Right lobe of liver (tissue), 6 donors: ENCODE data around the gene AHNAK2. TPM values are rescaled to one million over a fixed set of nuclear protein-coding genes. Genes with fewer than 3 reads are reported as not detected.

Experiments used
- ATAC-seq, 4 donors: fragments of 200-7000 bp; cut with Tn5 transposase; one replicate each; pipeline ENCODE4 v1.9.1; 2020; ENCODE audit warnings: mild to moderate bottlenecking in 4 of 4, moderate library complexity in 4 of 4
- DNase-seq, 3 donors: peaks; one replicate each; pipeline ENCODE4 v3.0.0-alpha.2; 2020
- H3K27ac ChIP-seq, 3 donors: fragments of 200-600 bp; one replicate each; pipeline ENCODE4 v1.8.0; 2022
- H3K27me3 ChIP-seq, 2 donors: fragments of 200-600 bp; one replicate each; pipeline ENCODE4 v1.8.0; 2022
- H3K36me3 ChIP-seq, 4 donors: fragments of 200-600 bp; sonication (generic) in 1 of 4; one replicate each; pipeline versions ENCODE4 v1.5.1 to v1.8.0; 2017 to 2022; ENCODE audit warnings: control low read depth in 1 of 4
- H3K4me1 ChIP-seq, 4 donors: fragments of 200-600 bp; sonication (generic) in 1 of 4; one replicate each; pipeline versions ENCODE4 v1.5.1 to v1.8.0; 2017 to 2022; ENCODE audit warnings: control low read depth in 1 of 4
- H3K4me3 ChIP-seq, 3 donors: fragments of 200-600 bp; one replicate each; pipeline ENCODE4 v1.8.0; 2022
- H3K9me3 ChIP-seq, 4 donors: fragments of 200-600 bp; sonication (generic) in 1 of 4; one replicate each; pipeline versions ENCODE4 v1.5.1 to v1.8.0; 2017 to 2022; ENCODE audit warnings: control low read depth in 1 of 4
- CTCF ChIP-seq, 4 donors: fragments of 200-600 bp in 3 of 4; fragments of 450-650 bp in 1 of 4; IDR thresholded peaks; one replicate each; pipeline versions ENCODE4 v1.5.1 to v1.8.0; 2016 to 2022; ENCODE audit warnings: antibody characterized with exemption in 4 of 4, mild to moderate bottlenecking in 2 of 4
- POLR2A ChIP-seq: fragments of 450-650 bp; IDR thresholded peaks from one replicate; pipeline ENCODE4 v1.6.1; 2017; ENCODE audit warnings: antibody characterized with exemption, mild to moderate bottlenecking
- WGBS: methylation state at CpG from one replicate; pipeline ENCODE4 v1.1.6; 2018; ENCODE audit warnings: low coverage, low lambda C conversion rate; ENCODE audit not compliant: insufficient coverage; ENCODE audit errors: missing lambda C conversion rate; 5-methylcytosine and 5-hydroxymethylcytosine counted together
- intact Hi-C, 2 donors: fragments of 100-400 bp; cut with DNase I; formaldehyde crosslinking; loops; one replicate each; pipeline versions ENCODE4 v1.11.2 to v1.14.1; 2022
- total RNA-seq, 6 experiments: library from RNA; depleted of rRNA in 2 of 6; stranded (reverse); fragments of >200 nt in 2 of 6; fragmentation: NEBNext Ultra II Directional in 3 of 6; extraction: Animal tissue kit (Norgen Biotek cat#: 25700) in 3 of 6; gene quantifications; one replicate each; pipeline versions ENCODE4 v1.1.0 to v1.2.4, GENCODE V29; 2016 to 2023
- donor health status: DM: no; HTN: yes; CAD: no.
- donor health status: DM: no; HTN: no; CAD: no.
- donor health status: DM: no; HTN: no; CAD: no.
- donor health status: DM: no; HTN: yes; CAD: no.
- donor health status: DM: no; HTN: yes; CAD: no.

Gene AHNAK2
- total RNA-seq, 6 experiments from 2014 or later: 2.1 to 12.2 (median 4.6) TPM

GRCh38 chr14:105010106-105010505 is 31.9 kb upstream of the AHNAK2 start:
- Histone ChIP-seq H3K9me3 (no peaks in the 10 kb centered on the region), H3K27ac (no peak overlapping the region), H3K27me3 (no peaks in the 10 kb centered on the region), H3K4me3 (no peak overlapping the region), H3K36me3 (peaks cover 0 to 9% (median 3%) of the 10 kb centered on the region in 4 donors), H3K4me1 (no peaks in the 10 kb centered on the region)
- no peak for TF ChIP-seq POLR2A
- TF ChIP-seq CTCF (IDR thresholded peaks at IDR 0.05): no peak
- intact Hi-C loops: no loop called here
- DNase-seq (no peak), ATAC-seq (no peak)
- 90% methylated on average over 2 of the region's 4 CpGs for WGBS

- no peak for DNase-seq
- intact Hi-C loops: no loop called here
- H3K4me3 ChIP-seq: no peak overlapping the region
- no peak overlapping the region for H3K27ac ChIP-seq
- H3K36me3 ChIP-seq: peaks cover 0 to 9% (median 3%) of the 10 kb centered on the region in 4 donors
- no peak for ATAC-seq
- no peaks in the 10 kb centered on the region for H3K4me1 ChIP-seq
- H3K9me3 ChIP-seq: no peaks in the 10 kb centered on the region
- H3K27me3 ChIP-seq: no peaks in the 10 kb centered on the region
- WGBS: no CpG with 5 or more reads among the region's 19 CpGs
- TF ChIP-seq POLR2A (no peak), CTCF (IDR thresholded peaks at IDR 0.05) (no peak)
These were observed 29.6 kb upstream of the AHNAK2 start for GRCh38 chr14:105007593-105008264.

GRCh38 chr14:105006831-105007592 is 28.8 kb upstream of the AHNAK2 start:
- intact Hi-C loops: no loop called here
- no peak for TF ChIP-seq CTCF (IDR thresholded peaks at IDR 0.05)
- no peak for TF ChIP-seq POLR2A
- no peaks in the 10 kb centered on the region for H3K27me3 ChIP-seq
- no peak for ATAC-seq
- no peaks in the 10 kb centered on the region for H3K9me3 ChIP-seq
- 94% methylated on average over 9 of the region's 21 CpGs for WGBS
- peak in 1 of 3 donors; percentile 31 for DNase-seq
- peaks cover 0 to 9% (median 3%) of the 10 kb centered on the region in 4 donors for H3K36me3 ChIP-seq
- H3K4me3 ChIP-seq: no peak overlapping the region
- H3K4me1 ChIP-seq: no peaks in the 10 kb centered on the region
- H3K27ac ChIP-seq: no peak overlapping the region

GRCh38 chr14:105005929-105006830 is 28.0 kb upstream of the AHNAK2 start:
- H3K27me3 ChIP-seq: no peaks in the 10 kb centered on the region
- peak in 1 of 3 donors; percentile 31 for DNase-seq
- intact Hi-C loops: no loop called here

More at GRCh38 chr14:105005929-105006830, 28.0 kb upstream of the AHNAK2 start:
- H3K4me1 ChIP-seq: no peaks in the 10 kb centered on the region
- 100% methylated on average over 1 of the region's 21 CpGs for WGBS
- H3K4me3 ChIP-seq: no peak overlapping the region
- peaks cover 0 to 9% (median 2%) of the 10 kb centered on the region in 4 donors for H3K36me3 ChIP-seq
- ATAC-seq: peak in 2 of 4 donors; percentile 6 to 9
- no peaks in the 10 kb centered on the region for H3K9me3 ChIP-seq
- no peak overlapping the region for H3K27ac ChIP-seq
- TF ChIP-seq CTCF (IDR thresholded peaks at IDR 0.05) (no peak), POLR2A (no peak)
